ENCODE results near the gene PFDN5.
A peak's percentile ranks its signal among the peaks of the same experiment; 100 is the strongest.

The PFDN5 gene

DNA sequence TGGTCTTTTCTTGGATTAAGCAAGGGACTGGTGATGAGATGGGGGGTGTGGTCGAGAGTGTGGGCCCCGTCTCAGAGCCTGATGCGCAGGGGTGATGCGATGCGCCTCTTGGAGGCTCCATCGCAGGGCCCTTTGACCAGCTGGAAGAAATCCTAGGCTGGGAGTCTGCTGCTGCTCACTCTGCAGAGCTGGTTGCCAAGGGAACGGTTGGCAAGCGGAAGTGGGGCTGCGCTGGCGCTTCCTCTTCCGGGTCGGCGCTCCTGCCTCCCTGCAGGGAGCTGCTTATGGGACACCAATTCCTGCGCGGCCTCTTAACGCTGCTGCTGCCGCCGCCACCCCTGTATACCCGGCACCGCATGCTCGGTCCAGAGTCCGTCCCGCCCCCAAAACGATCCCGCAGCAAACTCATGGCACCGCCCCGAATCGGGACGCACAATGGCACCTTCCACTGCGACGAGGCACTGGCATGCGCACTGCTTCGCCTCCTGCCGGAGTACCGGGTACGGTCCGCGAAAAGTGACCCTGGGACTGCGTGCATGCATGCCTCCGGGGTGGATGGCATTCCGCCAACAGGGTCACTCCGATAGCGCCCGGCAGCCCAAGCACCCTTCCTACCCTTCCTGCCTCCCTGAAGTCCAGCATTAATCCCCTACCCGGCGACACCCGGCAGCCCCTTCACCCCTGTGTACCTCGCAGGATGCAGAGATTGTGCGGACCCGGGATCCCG, 4.3 kb downstream of the PFDN5 start, which contains the start of gene MYG1:
Gene MYG1, plus strand, starts transcription at position 242 of the 727 bp plus-strand sequence. Its CDS starts 43 bp downstream, at position 285.
- H3K27ac ChIP-seq: peak within 1 kb of the TSS; percentile 81
- TF ChIP-seq CTCF (conservative IDR thresholded peaks at IDR 0.05) (no peak), ZFX (IDR thresholded peaks at IDR 0.05) (0 out of 2 replicates have a peak, but pooled peaks have one; percentile 17)

DNA sequence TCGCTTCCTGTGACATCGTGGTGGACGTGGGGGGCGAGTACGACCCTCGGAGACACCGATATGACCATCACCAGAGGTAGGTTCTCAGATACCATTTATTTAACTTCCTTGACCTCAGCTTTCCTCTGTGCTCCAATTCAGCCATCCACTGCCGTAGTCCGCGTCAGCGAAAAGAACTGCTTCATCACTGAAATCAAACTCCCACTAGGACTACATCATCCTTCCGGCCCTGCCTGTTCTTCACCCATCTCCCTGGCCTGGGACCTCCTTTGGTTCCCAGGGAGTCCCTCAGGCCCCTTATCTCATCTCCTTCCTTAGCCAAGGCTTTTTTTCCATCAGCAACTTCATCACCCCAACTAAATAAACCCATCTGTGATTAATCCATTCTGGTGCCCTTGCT, 4.8 kb downstream of the PFDN5 start:
- no peak for TF ChIP-seq ZFX (IDR thresholded peaks at IDR 0.05)
- peak overlapping the region; percentile 81 for H3K27ac ChIP-seq

DNA sequence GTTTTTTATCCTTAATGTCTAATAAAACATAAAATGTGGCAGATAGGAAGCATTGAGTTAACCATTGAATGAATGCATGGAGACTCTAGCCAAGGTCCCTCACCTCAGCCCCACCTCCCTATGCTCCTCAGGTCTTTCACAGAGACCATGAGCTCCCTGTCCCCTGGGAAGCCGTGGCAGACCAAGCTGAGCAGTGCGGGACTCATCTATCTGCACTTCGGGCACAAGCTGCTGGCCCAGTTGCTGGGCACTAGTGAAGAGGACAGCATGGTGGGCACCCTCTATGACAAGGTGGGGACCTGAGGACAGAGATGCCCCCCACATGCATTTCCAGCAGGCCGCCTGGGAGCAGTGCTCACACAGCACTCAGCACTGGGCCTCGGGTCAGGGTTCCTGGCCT, 7.6 kb downstream of the PFDN5 start:
- TF ChIP-seq ZFX (IDR thresholded peaks at IDR 0.05) (no peak), CTCF (conservative IDR thresholded peaks at IDR 0.05) (no peak)
- H3K27ac ChIP-seq: no peak overlapping the region

DNA sequence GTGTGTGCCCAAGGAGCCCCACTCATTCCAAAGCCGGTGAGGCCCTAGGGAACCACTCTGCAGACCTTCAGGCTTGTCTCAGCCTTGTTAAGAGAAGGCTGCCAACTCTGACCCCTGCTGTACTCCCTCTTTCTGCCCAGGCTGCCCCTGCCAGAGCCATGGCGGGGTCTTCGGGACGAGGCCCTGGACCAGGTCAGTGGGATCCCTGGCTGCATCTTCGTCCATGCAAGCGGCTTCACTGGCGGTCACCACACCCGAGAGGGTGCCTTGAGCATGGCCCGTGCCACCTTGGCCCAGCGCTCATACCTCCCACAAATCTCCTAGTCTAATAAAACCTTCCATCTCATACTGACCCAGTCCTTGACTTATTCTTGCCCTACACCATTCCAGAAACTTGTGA, 11.5 kb downstream of the PFDN5 start:
- no peak overlapping the region for H3K27ac ChIP-seq
- TF ChIP-seq ZFX (IDR thresholded peaks at IDR 0.05) (no peak), CTCF (conservative IDR thresholded peaks at IDR 0.05) (no peak)

DNA sequence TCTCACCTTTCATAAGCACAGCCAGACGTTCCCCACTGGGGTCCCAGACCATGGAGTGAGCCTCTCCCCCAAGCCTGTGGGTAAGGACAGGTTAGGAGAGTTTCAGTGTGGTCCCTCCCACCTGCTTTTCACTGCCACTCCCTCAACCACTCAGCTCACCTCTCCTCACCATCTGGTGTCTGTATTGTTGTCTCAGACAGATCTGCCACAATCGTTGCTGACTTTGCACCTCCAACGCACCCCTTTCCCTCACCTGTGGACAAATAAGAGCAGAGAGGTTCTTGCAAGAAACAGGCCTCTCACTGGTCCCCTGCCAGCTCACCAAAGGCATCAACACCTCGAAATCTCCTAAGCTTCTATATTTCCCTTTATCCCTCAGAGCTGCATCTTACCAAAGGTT, 12.9 kb downstream of the PFDN5 start:
- no peak overlapping the region for H3K27ac ChIP-seq
- TF ChIP-seq ZFX (IDR thresholded peaks at IDR 0.05): no peak

DNA sequence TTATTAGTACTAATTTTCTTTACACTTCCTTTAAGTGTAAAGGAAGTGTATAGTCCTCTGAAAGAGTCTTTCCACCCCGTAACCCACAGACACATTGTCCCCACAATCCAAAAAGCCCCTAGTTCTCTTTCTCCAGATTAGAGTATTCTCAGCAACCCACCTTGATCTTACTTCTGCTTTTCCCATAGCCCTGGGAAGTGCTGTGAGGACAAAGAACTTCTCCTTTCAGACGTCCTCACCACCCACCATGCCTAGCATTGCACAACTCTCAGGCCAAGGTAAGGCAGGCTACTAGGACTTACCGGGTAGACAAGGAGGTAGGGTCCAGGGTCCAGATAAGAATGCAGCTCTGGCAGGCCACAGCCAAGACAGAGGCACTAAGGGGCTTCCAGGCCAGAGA, 18.7 kb downstream of the PFDN5 start:
- no peak for TF ChIP-seq ZFX (IDR thresholded peaks at IDR 0.05)
- no peak for TF ChIP-seq CTCF (conservative IDR thresholded peaks at IDR 0.05)

DNA sequence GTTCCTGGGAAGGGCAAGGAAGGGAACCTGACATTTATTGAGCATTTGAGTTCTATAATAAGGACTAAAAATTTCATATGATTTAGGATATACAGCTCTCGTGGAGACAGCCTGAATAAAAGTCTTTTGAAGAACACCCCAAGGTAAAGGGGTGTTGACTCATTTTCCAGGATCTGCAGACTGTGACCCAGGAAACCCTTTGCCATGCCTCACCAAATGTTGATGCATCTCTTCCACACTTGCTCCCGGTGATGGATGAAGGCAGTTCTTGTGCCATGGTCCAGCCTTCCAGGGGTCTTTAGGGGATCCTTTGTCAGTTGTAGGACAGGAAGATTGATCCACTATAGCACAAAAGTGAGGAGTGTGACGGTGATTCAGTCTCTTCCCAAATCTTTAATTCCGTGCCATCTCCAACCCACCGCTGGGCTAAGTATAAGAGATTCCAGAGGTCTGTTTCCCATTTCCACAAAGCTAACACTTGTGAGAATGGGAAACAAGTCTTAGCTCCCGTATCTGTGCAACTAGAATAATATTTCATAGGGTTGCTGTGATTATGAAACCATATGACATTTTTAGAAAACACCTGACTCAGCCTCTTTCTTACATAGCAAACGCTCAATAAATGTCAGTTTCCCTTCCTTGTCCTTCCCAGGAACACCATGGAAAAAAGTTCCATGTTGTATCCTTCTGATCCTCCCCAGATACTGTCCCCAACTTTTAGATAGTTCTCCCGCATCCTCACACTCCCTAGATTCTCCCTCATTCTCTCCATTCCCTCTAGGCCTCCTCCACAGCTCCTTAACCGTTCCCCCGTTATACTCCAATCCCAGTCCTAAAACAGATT, 25.2 kb downstream of the PFDN5 start:
- no peak for TF ChIP-seq ZFX (IDR thresholded peaks at IDR 0.05)
- no peak for TF ChIP-seq CTCF (conservative IDR thresholded peaks at IDR 0.05)
- peak overlapping the region; percentile 86 for H3K27ac ChIP-seq

More for the DNA sequence above, 18.7 kb downstream of the PFDN5 start:
- no peak overlapping the region for H3K27ac ChIP-seq

- no peak for TF ChIP-seq ZFX (IDR thresholded peaks at IDR 0.05)
- no peak for TF ChIP-seq CTCF (conservative IDR thresholded peaks at IDR 0.05)
- peak overlapping the region; percentile 73 for H3K27ac ChIP-seq
Observed at GRCh38 chr12:53324113-53324778, 28.9 kb downstream of the PFDN5 start.
